Natural killer cell (primary cell): ENCODE measurements around the gene TEKT2. TPM values are rescaled to one million over a fixed set of nuclear protein-coding genes. Genes with fewer than 3 reads are reported as not detected.

Experiments used
- ATAC-seq, 3 donors: fragments of 150-1000 bp in 2 of 3; fragments of 200-7000 bp in 1 of 3; cut with Tn5 transposase; 1 replicate in 1 of 3; 2 replicates in 2 of 3; pipeline ENCODE4 v1.10.0; 2021; ENCODE audit warnings: mild to moderate bottlenecking in 2 of 3, moderate library complexity in 2 of 3
- DNase-seq, 2 donors: peaks; one replicate each; pipeline versions ENCODE4 v3.0.0 to v3.0.0-alpha.2; 2013 to 2021; ENCODE audit warnings: mixed read lengths in 1 of 2
- H3K27ac ChIP-seq: one replicate; pipeline ENCODE4 v1.5.1; 2013; ENCODE audit warnings: mild to moderate bottlenecking, low read length
- H3K27me3 ChIP-seq: one replicate; pipeline ENCODE4 v1.6.1; 2013; ENCODE audit warnings: low read length; ENCODE audit not compliant: control insufficient read depth, insufficient read depth
- H3K36me3 ChIP-seq: one replicate; pipeline ENCODE4 v1.6.1; 2013; ENCODE audit warnings: low read length; ENCODE audit not compliant: control insufficient read depth, insufficient read depth
- H3K4me1 ChIP-seq: one replicate; pipeline ENCODE4 v1.6.1; 2013; ENCODE audit warnings: low read length; ENCODE audit not compliant: control insufficient read depth, insufficient read depth
- H3K4me3 ChIP-seq: one replicate; pipeline ENCODE4 v1.5.1; 2013; ENCODE audit warnings: low read length
- H3K9me3 ChIP-seq: one replicate; pipeline ENCODE4 v1.6.1; 2013; ENCODE audit warnings: low read length; ENCODE audit not compliant: control insufficient read depth, insufficient read depth
- H3K27ac Mint-ChIP-seq, 2 donors: one replicate each; pipeline ENCODE4 v1.8.0; 2022; ENCODE audit warnings: mild to moderate bottlenecking in 2 of 2, mixed read lengths in 2 of 2, moderate library complexity in 1 of 2
- H3K27me3 Mint-ChIP-seq, 2 donors: one replicate each; pipeline ENCODE4 v1.8.0; 2022; ENCODE audit warnings: low read depth in 2 of 2, mixed read lengths in 2 of 2
- H3K36me3 Mint-ChIP-seq: one replicate; pipeline ENCODE4 v1.8.0; 2022; ENCODE audit warnings: mixed read lengths
- H3K4me1 Mint-ChIP-seq, 2 donors: one replicate each; pipeline ENCODE4 v1.8.0; 2022; ENCODE audit warnings: mixed read lengths in 2 of 2
- H3K4me3 Mint-ChIP-seq: one replicate; pipeline ENCODE4 v1.8.0; 2022; ENCODE audit warnings: mild to moderate bottlenecking, moderate library complexity, mixed read lengths
- H3K9me3 Mint-ChIP-seq, 2 donors: one replicate each; pipeline ENCODE4 v1.8.0; 2022; ENCODE audit warnings: mixed read lengths in 2 of 2
- WGBS: methylation state at CpG from one replicate; pipeline ENCODE4 v1.1.7; 2013; ENCODE audit warnings: missing lambda C conversion rate; ENCODE audit not compliant: insufficient coverage; 5-methylcytosine and 5-hydroxymethylcytosine counted together
- intact Hi-C: fragments of 100-400 bp; cut with micrococcal nuclease; formaldehyde crosslinking; loops from one replicate; pipeline ENCODE4 v1.14.2; 2022
- total RNA-seq, 4 donors: library from RNA; stranded (reverse); fragments of 120-200 nt in 1 of 4; gene quantifications; one replicate each; pipeline versions ENCODE4 v1.2.3 to v1.2.4, GENCODE V29; 2013 to 2022
- TF ChIP-seq, protein P1 (sequence below): fragments of 200-600 bp; IDR thresholded peaks from one replicate; pipeline ENCODE4 v1.8.0; 2022; ENCODE audit warnings: antibody characterized with exemption

TEKT2 gene
- total RNA-seq, 3 donors from 2014 or later (not counting 1 experiment from before 2014, with no cell fraction given), result 0.24 to 0.35 TPM; not detected in 1

DNA sequence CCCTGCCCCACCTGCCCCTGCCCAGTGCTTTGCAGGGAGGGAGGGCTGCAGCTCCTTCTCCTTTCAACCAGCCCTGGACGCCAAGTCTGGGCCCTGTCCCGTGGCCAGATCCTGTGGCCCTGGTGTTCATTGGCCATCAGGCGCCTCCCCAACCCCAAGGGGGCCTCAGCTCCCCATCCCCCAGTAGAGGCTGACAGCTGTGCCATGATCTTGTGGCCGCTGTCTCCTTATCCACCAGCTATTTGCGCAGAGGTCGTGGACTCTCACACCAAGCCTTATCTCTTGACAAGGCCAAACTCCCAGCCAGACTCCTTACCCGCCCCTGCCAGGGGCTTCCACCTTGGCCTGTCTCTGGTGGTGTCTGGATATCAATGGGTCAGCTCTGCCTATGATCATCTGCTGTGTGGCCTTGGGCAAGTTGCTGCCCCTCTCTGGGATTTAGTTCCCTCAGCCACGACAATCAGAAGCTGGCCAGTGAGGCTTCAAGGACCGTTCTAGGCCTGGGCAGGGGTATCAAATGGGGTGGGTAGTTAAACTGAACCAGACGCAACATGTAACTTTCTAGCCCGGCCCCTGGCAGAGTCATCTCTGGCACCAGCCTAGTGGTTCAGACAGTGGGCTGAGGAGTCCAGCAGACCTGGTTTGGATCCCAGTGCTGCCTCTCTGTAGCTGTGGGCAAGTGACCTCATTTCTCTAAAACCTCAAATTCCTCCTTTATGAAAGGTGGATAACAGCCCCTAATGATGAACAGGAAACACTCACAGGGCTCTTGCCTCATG, 44.4 kb downstream of the TEKT2 start:
- no peak overlapping the region for H3K4me3 Mint-ChIP-seq

DNA sequence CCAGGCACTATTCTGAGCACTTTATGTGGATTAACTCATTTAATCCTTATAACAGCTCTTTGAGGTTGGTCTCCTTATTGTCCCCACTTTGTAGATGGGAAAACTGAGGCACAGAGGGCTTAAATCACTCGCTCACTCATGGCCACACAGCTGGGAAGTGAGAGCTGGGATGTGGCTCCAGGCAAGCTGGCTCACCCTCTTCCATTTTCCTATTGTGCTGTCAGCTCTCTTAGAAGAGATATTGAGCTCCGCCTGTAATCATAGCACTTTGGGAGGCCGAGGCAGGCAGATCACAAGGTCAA, 45.0 kb downstream of the TEKT2 start:
- TF ChIP-seq, protein P1, sequence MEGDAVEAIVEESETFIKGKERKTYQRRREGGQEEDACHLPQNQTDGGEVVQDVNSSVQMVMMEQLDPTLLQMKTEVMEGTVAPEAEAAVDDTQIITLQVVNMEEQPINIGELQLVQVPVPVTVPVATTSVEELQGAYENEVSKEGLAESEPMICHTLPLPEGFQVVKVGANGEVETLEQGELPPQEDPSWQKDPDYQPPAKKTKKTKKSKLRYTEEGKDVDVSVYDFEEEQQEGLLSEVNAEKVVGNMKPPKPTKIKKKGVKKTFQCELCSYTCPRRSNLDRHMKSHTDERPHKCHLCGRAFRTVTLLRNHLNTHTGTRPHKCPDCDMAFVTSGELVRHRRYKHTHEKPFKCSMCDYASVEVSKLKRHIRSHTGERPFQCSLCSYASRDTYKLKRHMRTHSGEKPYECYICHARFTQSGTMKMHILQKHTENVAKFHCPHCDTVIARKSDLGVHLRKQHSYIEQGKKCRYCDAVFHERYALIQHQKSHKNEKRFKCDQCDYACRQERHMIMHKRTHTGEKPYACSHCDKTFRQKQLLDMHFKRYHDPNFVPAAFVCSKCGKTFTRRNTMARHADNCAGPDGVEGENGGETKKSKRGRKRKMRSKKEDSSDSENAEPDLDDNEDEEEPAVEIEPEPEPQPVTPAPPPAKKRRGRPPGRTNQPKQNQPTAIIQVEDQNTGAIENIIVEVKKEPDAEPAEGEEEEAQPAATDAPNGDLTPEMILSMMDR, result no peak
- peaks cover 22% of the 10 kb centered on the region for H3K4me1 ChIP-seq
- H3K4me3 Mint-ChIP-seq, result no peak overlapping the region
- intact Hi-C loops, result no loop called here
- whole genome bisulfite sequencing, result 96% methylated on average over 3 of the region's 3 CpGs
- H3K27ac Mint-ChIP-seq, result no peak overlapping the region
- no peaks in the 10 kb centered on the region for H3K9me3 ChIP-seq
- no peak overlapping the region for H3K27ac ChIP-seq
- ATAC-seq (no peak), DNase-seq (no peak)
- no peaks in the 10 kb centered on the region for H3K36me3 Mint-ChIP-seq
- no peak overlapping the region for H3K4me3 ChIP-seq
- H3K9me3 Mint-ChIP-seq, result no peaks in the 10 kb centered on the region
- peaks cover 12% of the 10 kb centered on the region for H3K27me3 ChIP-seq
- peaks cover 9 to 18% of the 10 kb centered on the region in 2 donors for H3K27me3 Mint-ChIP-seq
- peaks cover 0 to 25% of the 10 kb centered on the region in 2 donors for H3K4me1 Mint-ChIP-seq
- H3K36me3 ChIP-seq, result no peaks in the 10 kb centered on the region

More for the DNA sequence above, 44.4 kb downstream of the TEKT2 start:
- Histone ChIP-seq H3K36me3 (no peaks in the 10 kb centered on the region), H3K9me3 (no peaks in the 10 kb centered on the region), H3K4me1 (peaks cover 27% of the 10 kb centered on the region), H3K4me3 (no peak overlapping the region), H3K27me3 (peaks cover 12% of the 10 kb centered on the region), H3K27ac (no peak overlapping the region)
- no peaks in the 10 kb centered on the region for H3K9me3 Mint-ChIP-seq
- WGBS, result 91% methylated on average over 11 of the region's 11 CpGs
- peaks cover 4 to 30% of the 10 kb centered on the region in 2 donors for H3K4me1 Mint-ChIP-seq
- peaks cover 14 to 23% of the 10 kb centered on the region in 2 donors for H3K27me3 Mint-ChIP-seq
- DNase-seq (no peak), ATAC-seq (no peak)
- no peak overlapping the region for H3K27ac Mint-ChIP-seq
- H3K36me3 Mint-ChIP-seq, result no peaks in the 10 kb centered on the region
- intact Hi-C loops, result no loop called here
- TF ChIP-seq, protein P1, result no peak

DNA sequence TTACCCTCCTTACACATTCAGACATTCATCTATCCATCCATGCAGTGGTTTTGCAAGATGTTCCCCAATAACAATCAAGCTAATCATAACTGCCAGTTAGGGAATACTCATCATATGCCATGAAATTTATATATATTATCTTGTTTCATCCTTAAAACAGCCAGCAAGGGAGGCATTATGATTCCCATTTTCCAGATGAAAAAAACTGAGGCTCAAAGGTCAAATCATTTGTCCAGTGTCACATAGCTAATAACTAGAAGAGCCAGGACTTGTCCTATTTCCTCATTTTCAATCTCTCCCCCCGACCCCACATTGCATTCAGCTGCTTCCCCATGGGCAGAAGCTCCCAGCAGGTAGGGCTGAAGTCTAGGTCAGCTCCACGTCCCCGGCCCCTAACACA, 48.1 kb downstream of the TEKT2 start:
- no peaks in the 10 kb centered on the region for H3K36me3 Mint-ChIP-seq
- no peak overlapping the region for H3K27ac ChIP-seq
- H3K27me3 ChIP-seq, result no peaks in the 10 kb centered on the region
- H3K27me3 Mint-ChIP-seq, result peaks cover 0 to 3% of the 10 kb centered on the region in 2 donors
- 75% methylated on average over 3 of the region's 3 CpGs for WGBS
- TF ChIP-seq, protein P1, result no peak
- no peaks in the 10 kb centered on the region for H3K9me3 ChIP-seq
- peaks cover 0 to 2% of the 10 kb centered on the region in 2 donors for H3K4me1 Mint-ChIP-seq
- intact Hi-C loops, result no loop called here
- no peak overlapping the region for H3K4me3 ChIP-seq
- H3K4me3 Mint-ChIP-seq, result no peak overlapping the region
- H3K4me1 ChIP-seq, result peaks cover 1% of the 10 kb centered on the region
- ATAC-seq (no peak), DNase-seq (no peak)
- H3K36me3 ChIP-seq, result peaks cover 11% of the 10 kb centered on the region
- H3K9me3 Mint-ChIP-seq, result no peaks in the 10 kb centered on the region
- H3K27ac Mint-ChIP-seq, result no peak overlapping the region

DNA sequence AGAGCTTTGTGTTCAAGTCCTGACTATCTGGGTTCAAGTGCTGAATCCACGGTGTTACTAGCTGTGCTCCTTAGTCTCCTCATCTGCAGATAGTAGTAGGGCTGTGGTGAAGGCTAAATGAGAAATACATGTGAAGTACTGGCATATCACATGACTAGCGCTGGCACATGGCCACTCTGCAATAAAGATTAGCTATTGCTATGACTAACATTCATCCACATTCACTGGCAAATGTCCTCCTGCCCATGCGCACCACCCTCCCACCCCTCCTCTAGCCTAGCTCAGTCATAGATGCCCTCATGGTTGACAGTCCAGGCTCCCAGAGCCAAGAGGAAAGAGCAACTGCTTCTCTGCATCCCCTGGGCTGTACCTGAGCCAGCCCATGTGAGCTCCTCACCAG, 49.6 kb downstream of the TEKT2 start:
- intact Hi-C loops, result no loop called here
- 88% methylated on average over 3 of the region's 3 CpGs for WGBS

More for the DNA sequence above, 49.6 kb downstream of the TEKT2 start:
- Histone ChIP-seq H3K27me3 (no peaks in the 10 kb centered on the region), H3K27ac (no peak overlapping the region), H3K4me3 (no peak overlapping the region), H3K9me3 (no peaks in the 10 kb centered on the region), H3K36me3 (peaks cover 25% of the 10 kb centered on the region), H3K4me1 (no peaks in the 10 kb centered on the region)
- Mint-ChIP-seq H3K27ac (no peak overlapping the region), H3K4me1 (no peaks in the 10 kb centered on the region), H3K9me3 (no peaks in the 10 kb centered on the region), H3K27me3 (no peaks in the 10 kb centered on the region), H3K4me3 (no peak overlapping the region), H3K36me3 (no peaks in the 10 kb centered on the region)
- TF ChIP-seq, protein P1, result no peak
- DNase-seq, result no peak
- ATAC-seq, result no peak
